IPS-18a (cell line): ENCODE data around the gene AUTS2.

ENCODE experiments used
- H3K27ac ChIP-seq: one replicate; pipeline ENCODE4 v1.5.1; 2013; ENCODE audit warnings: low read length
- H3K27me3 ChIP-seq: one replicate; pipeline ENCODE4 v1.6.1; 2013; ENCODE audit warnings: mild to moderate bottlenecking, low read length; ENCODE audit not compliant: control insufficient read depth, insufficient read depth
- H3K36me3 ChIP-seq: one replicate; pipeline ENCODE4 v1.6.1; 2013; ENCODE audit warnings: low read depth, low read length; ENCODE audit not compliant: control insufficient read depth
- H3K4me1 ChIP-seq: one replicate; pipeline ENCODE4 v1.6.1; 2013; ENCODE audit warnings: low read depth, low read length; ENCODE audit not compliant: control insufficient read depth
- H3K4me3 ChIP-seq: one replicate; pipeline ENCODE4 v1.5.1; 2013; ENCODE audit warnings: low read length
- H3K9ac ChIP-seq: one replicate; pipeline ENCODE4 v1.6.1; 2013; ENCODE audit warnings: mild to moderate bottlenecking, low read length, moderate library complexity
- H3K9me3 ChIP-seq: one replicate; pipeline ENCODE4 v1.6.1; 2013; ENCODE audit warnings: low read depth, low read length; ENCODE audit not compliant: control insufficient read depth

The AUTS2 gene

DNA sequence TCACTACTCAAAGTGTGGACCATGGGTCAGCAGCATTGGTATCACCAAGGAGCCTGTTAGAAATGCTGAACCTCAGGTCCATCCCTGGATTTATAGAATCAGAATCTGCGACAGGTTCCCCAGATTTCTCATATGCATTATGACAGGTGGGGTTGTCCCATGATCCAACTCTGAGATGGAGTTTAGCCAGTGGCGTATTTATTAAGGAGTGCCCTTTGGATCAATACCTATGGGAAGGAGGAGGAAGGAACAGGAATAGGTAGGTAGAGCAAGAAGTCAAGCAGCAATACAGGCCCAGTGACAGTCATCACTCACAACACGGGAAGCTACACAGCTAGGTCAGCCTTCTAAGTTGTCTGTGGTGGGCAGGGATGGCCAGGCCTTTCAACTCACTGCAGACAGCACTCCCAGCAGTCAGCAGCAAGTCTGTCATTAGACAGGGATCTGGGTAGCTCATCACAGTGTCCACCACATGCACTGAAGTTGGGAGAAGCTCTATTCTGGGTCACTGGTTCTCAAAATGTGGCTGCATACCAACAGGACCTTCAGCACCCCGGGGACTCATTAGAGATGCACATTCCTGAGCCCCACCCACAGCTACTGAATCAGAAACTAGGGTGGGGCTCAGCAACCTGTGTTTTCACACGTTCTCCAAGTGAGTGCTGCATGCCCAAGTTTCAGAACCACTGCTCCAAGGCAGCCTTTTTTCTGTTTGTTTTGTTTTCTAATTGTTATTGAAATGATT lies 1001.3 kb downstream of the AUTS2 start:
- no peak overlapping the region for H3K27ac ChIP-seq
- peaks cover 52% of the 10 kb centered on the region for H3K27me3 ChIP-seq
- H3K4me1 ChIP-seq, result peaks cover 17% of the 10 kb centered on the region
- no peaks in the 10 kb centered on the region for H3K36me3 ChIP-seq
- no peaks in the 10 kb centered on the region for H3K9me3 ChIP-seq
- H3K4me3 ChIP-seq, result no peak overlapping the region
- no peak overlapping the region for H3K9ac ChIP-seq

DNA sequence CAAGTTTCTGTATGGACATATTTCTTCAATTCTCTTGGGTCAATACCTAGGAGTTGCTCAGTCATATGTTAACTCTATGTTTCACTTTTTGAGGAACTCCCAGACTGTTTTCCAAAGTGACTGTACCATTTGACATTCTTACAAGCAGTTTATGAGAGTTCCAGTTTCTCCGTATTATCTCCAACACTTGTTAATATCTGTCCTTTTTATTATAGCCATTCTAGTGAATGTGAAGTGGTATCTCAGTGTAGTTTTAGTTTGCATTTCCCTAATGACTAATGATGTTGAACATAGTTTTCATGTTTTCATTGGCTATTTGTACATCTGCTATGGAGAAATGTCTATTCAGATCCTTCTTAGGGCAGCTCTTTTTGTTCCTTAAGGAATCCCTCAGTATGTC lies 1002.7 kb downstream of the AUTS2 start:
- Histone ChIP-seq H3K27me3 (peaks cover 39% of the 10 kb centered on the region), H3K36me3 (no peaks in the 10 kb centered on the region), H3K27ac (no peak overlapping the region), H3K9me3 (no peaks in the 10 kb centered on the region), H3K9ac (no peak overlapping the region), H3K4me1 (peaks cover 11% of the 10 kb centered on the region), H3K4me3 (no peak overlapping the region)

GRCh38 chr7:70602117-70602516 lies 1003.8 kb downstream of the AUTS2 start:
- Histone ChIP-seq H3K36me3 (no peaks in the 10 kb centered on the region), H3K27ac (no peak overlapping the region), H3K4me1 (peaks cover 6% of the 10 kb centered on the region), H3K4me3 (no peak overlapping the region), H3K27me3 (peaks cover 28% of the 10 kb centered on the region), H3K9ac (no peak overlapping the region), H3K9me3 (no peaks in the 10 kb centered on the region)

GRCh38 chr7:70607281-70607680 lies 1009.0 kb downstream of the AUTS2 start:
- H3K27me3 ChIP-seq, result no peaks in the 10 kb centered on the region
- H3K27ac ChIP-seq, result no peak overlapping the region
- H3K9ac ChIP-seq, result no peak overlapping the region
- no peaks in the 10 kb centered on the region for H3K9me3 ChIP-seq
- no peaks in the 10 kb centered on the region for H3K4me1 ChIP-seq
- H3K36me3 ChIP-seq, result no peaks in the 10 kb centered on the region
- no peak overlapping the region for H3K4me3 ChIP-seq

DNA sequence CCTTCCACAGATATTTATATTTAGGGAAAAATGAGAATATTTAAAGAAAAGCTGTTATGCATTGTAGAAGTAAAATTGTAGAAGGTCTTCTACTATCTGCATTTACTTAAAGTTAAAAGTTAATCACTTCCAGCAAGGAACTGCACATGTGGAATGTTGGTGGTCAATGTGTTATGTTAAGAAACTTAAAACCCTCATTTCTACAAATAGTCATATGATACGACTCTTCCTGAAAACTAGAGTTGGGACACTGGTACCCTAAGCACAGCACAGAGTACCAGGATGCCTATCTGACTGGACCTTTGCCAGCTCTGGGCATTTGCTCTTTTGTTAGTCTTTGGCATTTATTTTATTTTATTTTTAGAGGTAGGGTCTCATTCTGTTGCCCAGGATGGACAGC lies 1009.5 kb downstream of the AUTS2 start:
- Histone ChIP-seq H3K27ac (no peak overlapping the region), H3K9me3 (no peaks in the 10 kb centered on the region), H3K36me3 (no peaks in the 10 kb centered on the region), H3K27me3 (no peaks in the 10 kb centered on the region), H3K9ac (no peak overlapping the region), H3K4me3 (no peak overlapping the region), H3K4me1 (no peaks in the 10 kb centered on the region)

DNA sequence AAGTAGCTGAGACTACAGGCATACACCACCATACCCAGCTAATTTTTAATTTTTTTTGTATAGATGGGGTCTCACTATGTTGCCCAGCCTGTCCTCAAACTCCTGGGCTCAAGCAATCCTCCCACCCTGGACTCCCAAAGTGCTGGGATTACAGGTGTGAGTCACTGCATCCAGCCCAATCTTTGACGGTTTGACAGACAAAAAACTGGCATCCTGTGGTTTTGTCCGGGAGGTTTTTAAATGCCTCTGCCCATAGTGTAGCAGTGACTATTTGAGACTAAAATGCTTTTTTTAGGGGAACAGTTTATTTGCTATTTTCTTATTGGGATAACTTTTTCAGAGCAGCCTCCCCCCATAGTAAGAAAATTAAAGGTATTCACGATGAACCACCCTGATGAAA lies 1010.0 kb downstream of the AUTS2 start:
- H3K27ac ChIP-seq, result no peak overlapping the region
- H3K9me3 ChIP-seq, result no peaks in the 10 kb centered on the region
- no peaks in the 10 kb centered on the region for H3K36me3 ChIP-seq
- H3K4me1 ChIP-seq, result no peaks in the 10 kb centered on the region
- no peaks in the 10 kb centered on the region for H3K27me3 ChIP-seq
- H3K9ac ChIP-seq, result no peak overlapping the region
- no peak overlapping the region for H3K4me3 ChIP-seq

DNA sequence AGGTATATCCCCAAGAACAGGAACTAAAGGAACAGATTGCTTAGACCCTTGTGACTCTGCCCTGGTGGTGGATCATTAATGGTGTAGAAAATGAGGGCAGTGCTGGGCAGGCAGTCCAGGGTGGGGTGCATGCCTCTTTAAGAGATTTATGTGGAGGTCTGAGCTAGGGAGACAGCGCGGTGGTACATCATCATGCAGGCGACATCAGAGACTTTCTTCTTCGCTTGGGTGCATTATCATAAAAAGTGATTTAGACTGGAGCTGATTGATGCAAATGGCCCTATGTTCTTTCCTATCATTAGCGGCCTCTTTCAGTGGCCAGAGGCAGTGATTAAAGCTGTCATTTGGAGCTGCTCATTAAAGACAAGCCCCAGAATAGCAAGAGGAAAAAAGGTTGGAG lies 1014.5 kb downstream of the AUTS2 start:
- Histone ChIP-seq H3K27me3 (peaks cover 23% of the 10 kb centered on the region), H3K9ac (no peak overlapping the region), H3K4me3 (no peak overlapping the region), H3K9me3 (no peaks in the 10 kb centered on the region), H3K36me3 (no peaks in the 10 kb centered on the region), H3K27ac (no peak overlapping the region), H3K4me1 (peaks cover 13% of the 10 kb centered on the region)

GRCh38 chr7:70614237-70615045 lies 1016.2 kb downstream of the AUTS2 start:
- Histone ChIP-seq H3K9me3 (no peaks in the 10 kb centered on the region), H3K9ac (no peak overlapping the region), H3K4me3 (no peak overlapping the region), H3K4me1 (peaks cover 27% of the 10 kb centered on the region), H3K27ac (no peak overlapping the region), H3K27me3 (peaks cover 32% of the 10 kb centered on the region), H3K36me3 (no peaks in the 10 kb centered on the region)

DNA sequence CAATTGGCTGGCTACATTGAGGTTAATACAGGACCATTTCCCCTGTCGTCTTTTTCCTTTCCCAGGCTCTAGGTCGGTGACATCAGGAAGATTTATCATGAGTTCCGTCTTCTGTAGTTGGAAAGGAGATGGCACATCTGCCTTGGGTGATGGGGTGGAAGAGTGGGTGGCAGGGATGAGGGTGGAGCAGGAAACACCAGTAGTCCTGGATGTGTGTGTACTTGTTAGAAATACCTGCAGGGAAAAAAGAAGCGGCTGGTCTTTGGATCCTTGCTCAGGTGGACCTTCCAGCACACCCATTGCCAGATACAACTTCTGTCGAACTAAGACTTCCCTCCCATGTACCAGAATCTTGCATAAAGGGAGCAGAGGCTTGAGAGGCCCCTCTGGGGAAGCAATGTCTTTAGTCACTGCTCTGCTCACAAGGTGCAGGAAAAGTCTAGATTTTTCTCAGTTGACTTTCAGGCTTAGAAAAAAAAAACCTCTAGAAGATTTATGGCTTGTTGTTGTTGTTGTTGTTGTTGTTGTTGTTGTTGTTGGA lies 1016.9 kb downstream of the AUTS2 start:
- Histone ChIP-seq H3K27ac (no peak overlapping the region), H3K36me3 (no peaks in the 10 kb centered on the region), H3K4me1 (peaks cover 34% of the 10 kb centered on the region), H3K4me3 (no peak overlapping the region), H3K9ac (no peak overlapping the region), H3K9me3 (no peaks in the 10 kb centered on the region), H3K27me3 (peaks cover 32% of the 10 kb centered on the region)

DNA sequence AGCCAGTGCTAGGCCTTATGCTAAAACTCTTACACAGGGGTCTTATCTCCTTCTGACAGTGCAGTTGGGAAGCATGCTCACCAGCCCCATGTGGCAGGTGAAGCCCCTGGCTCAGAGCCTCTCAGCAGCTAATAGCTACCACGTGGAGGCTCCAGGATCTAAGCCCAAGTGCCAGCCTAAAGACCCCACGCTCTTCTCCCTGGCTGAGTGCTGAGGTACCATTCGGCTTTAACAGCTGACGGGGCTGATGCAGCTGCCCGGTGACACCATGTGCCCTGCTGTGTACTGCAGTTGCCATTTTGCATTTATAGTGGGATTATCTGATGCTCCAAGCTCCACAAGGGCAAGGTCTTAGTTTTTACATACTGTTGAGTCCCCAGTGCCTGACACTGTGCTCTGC lies 1017.9 kb downstream of the AUTS2 start:
- Histone ChIP-seq H3K27me3 (peaks cover 40% of the 10 kb centered on the region), H3K4me3 (no peak overlapping the region), H3K9ac (no peak overlapping the region)

GRCh38 chr7:70616821-70617220 lies 1018.5 kb downstream of the AUTS2 start:
- peaks cover 41% of the 10 kb centered on the region for H3K4me1 ChIP-seq
- no peaks in the 10 kb centered on the region for H3K9me3 ChIP-seq
- H3K27ac ChIP-seq, result no peak overlapping the region
- no peak overlapping the region for H3K4me3 ChIP-seq
- H3K27me3 ChIP-seq, result peaks cover 44% of the 10 kb centered on the region
- H3K9ac ChIP-seq, result no peak overlapping the region
- no peaks in the 10 kb centered on the region for H3K36me3 ChIP-seq

More for the DNA sequence above, 1017.9 kb downstream of the AUTS2 start:
- H3K4me1 ChIP-seq, result peaks cover 41% of the 10 kb centered on the region
- H3K36me3 ChIP-seq, result no peaks in the 10 kb centered on the region
- no peaks in the 10 kb centered on the region for H3K9me3 ChIP-seq
- no peak overlapping the region for H3K27ac ChIP-seq
